Measurements from ENCODE around the gene FARSA. TPM values are rescaled to one million over a fixed set of nuclear protein-coding genes. Genes with fewer than 3 reads are reported as not detected.

Gene FARSA
- total and polyA plus RNA-seq, 2 of the 8 experiments (the other 6 are each of a cell fraction or from before 2014, with no cell fraction given), result 61.0 to 103 TPM

DNA sequence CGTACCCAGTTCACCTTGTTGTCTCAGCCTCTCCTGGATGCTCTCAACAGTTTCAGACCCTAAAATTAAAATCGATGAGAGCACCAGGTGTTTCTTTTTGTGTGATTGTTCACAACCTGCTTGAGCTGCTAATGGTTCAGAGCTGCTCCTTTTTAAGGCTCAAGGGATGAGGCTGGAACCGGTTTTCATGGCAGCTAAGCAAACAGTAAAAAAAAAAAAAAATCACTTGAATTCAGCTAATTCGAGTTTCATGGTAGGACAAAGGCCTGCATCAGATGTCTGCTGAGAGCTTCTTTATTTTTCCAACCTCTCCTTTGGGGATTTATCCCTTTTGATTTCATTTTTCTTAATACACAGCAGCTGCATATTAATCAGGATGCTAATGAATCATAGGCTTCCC, 20.9 kb downstream of the FARSA start:
- H4K5ac ChIP-seq (ENCODE audit: insufficient read length, low read depth, low read length), result no peak overlapping the region
- POLR2A ChIA-PET (ENCODE audit: partially characterized antibody), result interaction anchor here (0.6 to 13.9 kb wide), 15 partner anchors 9 to 176 kb away, joined by 3 to 180 read pairs (median 6); partner anchors contain the start of genes CALR, DNASE2, FARSA and GCDH
- H3K4me3 ChIP-seq (ENCODE audit: extremely low read depth in 1 of 4, insufficient read depth in 2 of 4, low read depth in 3 of 4, low read length in 4 of 4), result peak overlapping the region in 2 of 4 experiments; percentile 32 to 33; a peak in 2 of 8 replicates
- no peaks in the 10 kb centered on the region for H3K23me2 ChIP-seq (ENCODE audit: low read depth, low read length)
- H2BK15ac ChIP-seq (ENCODE audit: low read length), result peak overlapping the region; percentile 61; the same call in 1 of the 2 replicates
- H3K4ac ChIP-seq (replicated peaks; ENCODE audit: insufficient read length, low read depth, low read length), result no peak overlapping the region
- H4K91ac ChIP-seq (replicated peaks; ENCODE audit: insufficient read length, low read length), result peak overlapping the region; percentile 57
- peak overlapping the region; percentile 90; the same call in 1 of the 2 replicates for H2BK12ac ChIP-seq (ENCODE audit: low read depth, low read length)
- H3K79me2 ChIP-seq (ENCODE audit: control insufficient read depth in 1 of 2, insufficient read depth in 2 of 2, low read length in 2 of 2), result no peaks in the 10 kb centered on the region
- H3K23ac ChIP-seq (ENCODE audit: insufficient read length), result no peak overlapping the region
- peak overlapping the region; percentile 11; the same call in 1 of the 2 replicates for H2AK5ac ChIP-seq (ENCODE audit: low read depth, low read length)
- no peak for FAIRE-seq
- no peaks in the 10 kb centered on the region for H4K20me1 ChIP-seq (replicated peaks in 1 of 2; ENCODE audit: control insufficient read depth in 1 of 2, insufficient read depth in 2 of 2, low read length in 2 of 2)
- peak overlapping the region; percentile 25 to 58 for H3K4me2 ChIP-seq (ENCODE audit: insufficient read depth in 1 of 2, low read depth in 2 of 2, low read length in 2 of 2)
- no peaks in the 10 kb centered on the region for H3K27me3 ChIP-seq (replicated peaks in 1 of 4; ENCODE audit: control insufficient read depth in 3 of 4, extremely low read depth in 1 of 4, insufficient read depth in 3 of 4, low read length in 3 of 4)
- H3K14ac ChIP-seq (ENCODE audit: insufficient read length), result no peak overlapping the region
- peak overlapping the region; percentile 42; the same call in 1 of the 2 replicates for H3K27ac ChIP-seq (ENCODE audit: low read depth, low read length)
- no peak for DNase-seq (ENCODE audit: low read depth in 1 of 2, low spot score in 2 of 2)
- H3K56ac ChIP-seq (replicated peaks; ENCODE audit: insufficient read length, low read depth, low read length), result no peak overlapping the region
- H3K18ac ChIP-seq (ENCODE audit: extremely low read depth, low read length), result peak overlapping the region; percentile 71
- H3K9ac ChIP-seq (replicated peaks in 1 of 4; ENCODE audit: extremely low read depth in 1 of 4, low read depth in 3 of 4, low read length in 3 of 4), result peak overlapping the region in 1 of 4 experiments; percentile 45; a peak in 3 of 7 replicates
- CTCF ChIA-PET (ENCODE audit: partially characterized antibody), result interaction anchor here (0.7 to 1.7 kb wide), 6 partner anchors 20 to 53 kb away, joined by 3 to 8 read pairs (median 5); partner anchors contain the start of gene KLF1
- no peaks in the 10 kb centered on the region for H3K9me3 ChIP-seq (ENCODE audit: insufficient read depth in 2 of 2, low read depth in 1 of 2, low read length in 1 of 2)
- TF ChIP-seq SP1 (IDR thresholded peaks at IDR 0.05; ENCODE audit: low read depth, low read length) (no peak), POLR2AphosphoS5 (IDR thresholded peaks at IDR 0.05; ENCODE audit: low read depth, low read length) (no peak), TCF12 (IDR thresholded peaks at IDR 0.05; ENCODE audit: low read depth, low read length) (no peak), SIN3A (conservative IDR thresholded peaks at IDR 0.05 in 1 of 2, IDR thresholded peaks at IDR 0.05 in 1 of 2; ENCODE audit: low read depth in 1 of 2, low read length in 2 of 2) (no peak), KDM4A (IDR thresholded peaks at IDR 0.05; ENCODE audit: low read depth, low read length, severe bottlenecking) (no peak), KDM1A (IDR thresholded peaks at IDR 0.05; ENCODE audit: borderline replicate concordance, low read length) (no peak), SRF (IDR thresholded peaks at IDR 0.05; ENCODE audit: low read depth, low read length) (no peak), CTBP2 (IDR thresholded peaks at IDR 0.05; ENCODE audit: borderline replicate concordance, insufficient read depth, insufficient read length, low read length) (no peak), CEBPB (IDR thresholded peaks at IDR 0.05; ENCODE audit: low read depth, low read length) (no peak)
- TF ChIP-seq, protein P1, sequence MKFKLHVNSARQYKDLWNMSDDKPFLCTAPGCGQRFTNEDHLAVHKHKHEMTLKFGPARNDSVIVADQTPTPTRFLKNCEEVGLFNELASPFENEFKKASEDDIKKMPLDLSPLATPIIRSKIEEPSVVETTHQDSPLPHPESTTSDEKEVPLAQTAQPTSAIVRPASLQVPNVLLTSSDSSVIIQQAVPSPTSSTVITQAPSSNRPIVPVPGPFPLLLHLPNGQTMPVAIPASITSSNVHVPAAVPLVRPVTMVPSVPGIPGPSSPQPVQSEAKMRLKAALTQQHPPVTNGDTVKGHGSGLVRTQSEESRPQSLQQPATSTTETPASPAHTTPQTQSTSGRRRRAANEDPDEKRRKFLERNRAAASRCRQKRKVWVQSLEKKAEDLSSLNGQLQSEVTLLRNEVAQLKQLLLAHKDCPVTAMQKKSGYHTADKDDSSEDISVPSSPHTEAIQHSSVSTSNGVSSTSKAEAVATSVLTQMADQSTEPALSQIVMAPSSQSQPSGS (IDR thresholded peaks at IDR 0.05; ENCODE audit: low read length), result no peak
- no peak overlapping the region for H2BK5ac ChIP-seq (ENCODE audit: low read depth, low read length)
- WGBS, 2 experiments (ENCODE audit: extremely low coverage in 1 of 2, insufficient coverage in 1 of 2, insufficient read length in 1 of 2, insufficient replicate concordance in 2 of 2, low coverage in 1 of 2, low lambda C conversion rate in 2 of 2, missing lambda C conversion rate in 1 of 2), result 77% methylated on average over 4 of the region's 4 CpGs; no CpG with 5 or more reads in 1 of the 2 experiments
- H2BK120ac ChIP-seq (replicated peaks; ENCODE audit: low read depth, low read length), result no peak overlapping the region
- peak overlapping the region; percentile 95; the same call in 1 of the 2 replicates for H4K8ac ChIP-seq (ENCODE audit: extremely low read depth, insufficient read depth, low read length)
- H2BK20ac ChIP-seq (ENCODE audit: low read length), result peak overlapping the region; percentile 32; the same call in 1 of the 2 replicates
- H3K36me3 ChIP-seq (ENCODE audit: control insufficient read depth in 2 of 4, insufficient read depth in 4 of 4, low read length in 3 of 4), result no peaks in the 10 kb centered on the region
- H3K4me1 ChIP-seq (replicated peaks in 1 of 4; ENCODE audit: control insufficient read depth in 3 of 4, insufficient read depth in 4 of 4, low read length in 3 of 4), result peaks cover 8 to 20% (median 14%) of the 10 kb centered on the region in 4 experiments
- no peaks in the 10 kb centered on the region for H3K79me1 ChIP-seq (ENCODE audit: low read depth, low read length)
- no peak overlapping the region for H2AFZ ChIP-seq (ENCODE audit: low read length)
